Tibial nerve (tissue), 4 donors: Measurements from ENCODE around the gene NSDHL. TPM values are rescaled to one million over a fixed set of nuclear protein-coding genes. Genes with fewer than 3 reads are reported as not detected.

Experiments used
- DNase-seq, 2 donors: peaks; one replicate each; pipeline ENCODE4 v3.0.0-alpha.2; 2019; ENCODE audit warnings: low spot score in 2 of 2
- H3K27ac ChIP-seq, 4 donors: fragments of 200-600 bp; sonication (generic) in 3 of 4; one replicate each; pipeline ENCODE4 v1.5.1; 2017 to 2019; ENCODE audit warnings: mild to moderate bottlenecking in 1 of 4
- H3K27me3 ChIP-seq, 2 donors: fragments of 200-600 bp; sonication (generic) in 1 of 2; one replicate each; pipeline versions ENCODE4 v1.5.1 to v1.6.0; 2017 to 2019
- H3K36me3 ChIP-seq, 3 donors: fragments of 200-600 bp; sonication (generic); one replicate each; pipeline ENCODE4 v1.5.1; 2018 to 2019
- H3K4me1 ChIP-seq, 4 donors: fragments of 200-600 bp; sonication (generic) in 3 of 4; one replicate each; pipeline ENCODE4 v1.5.1; 2017 to 2019
- H3K4me3 ChIP-seq, 4 donors: fragments of 200-600 bp; sonication (generic) in 3 of 4; one replicate each; pipeline ENCODE4 v1.5.1; 2017 to 2019; ENCODE audit warnings: mild to moderate bottlenecking in 1 of 4, moderate library complexity in 1 of 4
- H3K9me3 ChIP-seq, 4 donors: fragments of 200-600 bp; sonication (generic) in 3 of 4; one replicate each; pipeline ENCODE4 v1.5.1; 2017 to 2019
- EP300 ChIP-seq, 2 donors: sonication (generic); formaldehyde crosslinking; IDR thresholded peaks; one replicate each; pipeline ENCODE4 v1.6.1; 2017; ENCODE audit warnings: antibody characterized with exemption in 2 of 2, mild to moderate bottlenecking in 1 of 2
- POLR2A ChIP-seq, 2 donors: fragments of 450-650 bp; IDR thresholded peaks; one replicate each; pipeline ENCODE4 v1.6.1; 2017; ENCODE audit warnings: antibody characterized with exemption in 2 of 2, mild to moderate bottlenecking in 2 of 2, moderate library complexity in 2 of 2
- WGBS, 2 donors: methylation state at CpG; one replicate each; pipeline ENCODE4 v1.1.5; 2018; 5-methylcytosine and 5-hydroxymethylcytosine counted together
- total RNA-seq, 4 donors: library from RNA; depleted of rRNA; stranded (reverse); fragments of >200 nt; gene quantifications; one replicate each; pipeline ENCODE4 v1.1.0, GENCODE V29; 2016
- TF ChIP-seq, protein P1 (sequence below), 5 experiments: fragments of 200-600 bp in 3 of 5; fragments of 450-650 bp in 2 of 5; sonication (generic) in 3 of 5; IDR thresholded peaks; one replicate each; pipeline ENCODE4 v1.5.1; 2016 to 2019; ENCODE audit warnings: antibody characterized with exemption in 5 of 5, mild to moderate bottlenecking in 3 of 5, moderate library complexity in 2 of 5

Gene NSDHL
- total RNA-seq, 4 donors from 2014 or later = 8.0 to 16.8 (median 12.5) TPM

DNA sequence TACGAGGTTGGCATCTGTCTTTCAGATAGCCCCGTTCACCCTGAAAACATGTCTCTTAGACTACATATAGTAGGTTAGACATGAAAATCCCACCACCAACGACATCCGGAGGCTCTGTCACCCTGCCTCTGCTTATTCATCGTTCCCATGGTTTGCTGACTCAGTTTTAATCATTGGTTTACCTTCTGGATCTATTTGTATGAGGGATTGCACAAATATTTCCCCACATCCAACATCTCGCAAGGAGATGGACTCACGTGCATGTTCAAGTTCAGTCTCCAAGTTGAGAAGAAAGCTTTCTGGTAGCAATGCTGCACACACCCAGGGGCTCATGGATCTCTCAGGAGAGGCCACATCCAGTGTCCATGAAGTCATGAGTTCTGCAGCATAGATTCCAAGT lies 11.1 kb upstream of the NSDHL start:
- no peak for DNase-seq
- Histone ChIP-seq H3K4me1 (no peaks in the 10 kb centered on the region), H3K9me3 (no peaks in the 10 kb centered on the region), H3K4me3 (no peak overlapping the region), H3K27me3 (no peaks in the 10 kb centered on the region), H3K27ac (no peak overlapping the region), H3K36me3 (no peaks in the 10 kb centered on the region)
- no peak for TF ChIP-seq EP300 (IDR thresholded peaks at IDR 0.05)
- TF ChIP-seq, protein P1, sequence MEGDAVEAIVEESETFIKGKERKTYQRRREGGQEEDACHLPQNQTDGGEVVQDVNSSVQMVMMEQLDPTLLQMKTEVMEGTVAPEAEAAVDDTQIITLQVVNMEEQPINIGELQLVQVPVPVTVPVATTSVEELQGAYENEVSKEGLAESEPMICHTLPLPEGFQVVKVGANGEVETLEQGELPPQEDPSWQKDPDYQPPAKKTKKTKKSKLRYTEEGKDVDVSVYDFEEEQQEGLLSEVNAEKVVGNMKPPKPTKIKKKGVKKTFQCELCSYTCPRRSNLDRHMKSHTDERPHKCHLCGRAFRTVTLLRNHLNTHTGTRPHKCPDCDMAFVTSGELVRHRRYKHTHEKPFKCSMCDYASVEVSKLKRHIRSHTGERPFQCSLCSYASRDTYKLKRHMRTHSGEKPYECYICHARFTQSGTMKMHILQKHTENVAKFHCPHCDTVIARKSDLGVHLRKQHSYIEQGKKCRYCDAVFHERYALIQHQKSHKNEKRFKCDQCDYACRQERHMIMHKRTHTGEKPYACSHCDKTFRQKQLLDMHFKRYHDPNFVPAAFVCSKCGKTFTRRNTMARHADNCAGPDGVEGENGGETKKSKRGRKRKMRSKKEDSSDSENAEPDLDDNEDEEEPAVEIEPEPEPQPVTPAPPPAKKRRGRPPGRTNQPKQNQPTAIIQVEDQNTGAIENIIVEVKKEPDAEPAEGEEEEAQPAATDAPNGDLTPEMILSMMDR (IDR thresholded peaks at IDR 0.05) = no peak
- no peak for TF ChIP-seq POLR2A (IDR thresholded peaks at IDR 0.05)
- WGBS, 2 donors = 84 to 90% methylated on average over 7 of the region's 7 CpGs

DNA sequence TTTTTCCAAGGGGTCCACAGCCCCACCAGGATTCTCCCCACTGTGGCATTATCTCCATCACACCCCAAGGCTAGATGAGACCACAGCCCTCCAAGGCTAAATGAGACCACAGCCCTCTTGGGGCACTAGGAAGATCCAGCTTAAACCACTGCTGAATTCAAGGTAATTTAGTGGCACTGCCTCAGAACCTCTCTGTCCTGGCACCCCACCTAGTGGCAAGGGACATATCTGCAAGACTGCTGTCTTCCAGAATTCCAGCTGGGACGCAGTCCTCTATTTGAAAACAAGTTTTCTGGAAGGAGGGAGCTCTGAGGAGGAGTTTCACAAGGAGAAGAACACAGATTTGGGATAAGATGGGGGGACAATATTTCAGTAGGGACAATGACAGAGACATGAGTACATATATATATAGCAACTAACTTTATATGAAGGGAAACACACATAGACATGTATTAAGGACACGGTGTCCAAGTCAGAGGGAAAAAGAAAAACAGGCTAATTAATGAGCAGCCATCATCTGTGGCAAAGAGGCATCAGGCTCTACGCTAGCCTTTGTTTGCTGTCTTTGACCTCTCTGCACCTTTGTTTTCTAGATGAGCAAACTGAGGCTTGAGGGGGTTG lies 9.6 kb upstream of the NSDHL start:
- Histone ChIP-seq H3K4me3 (no peak overlapping the region), H3K27ac (no peak overlapping the region), H3K27me3 (no peaks in the 10 kb centered on the region), H3K36me3 (peaks cover 0 to 1% (median 0%) of the 10 kb centered on the region in 3 donors), H3K9me3 (no peaks in the 10 kb centered on the region), H3K4me1 (no peaks in the 10 kb centered on the region)
- WGBS, 2 donors = 41 to 54% methylated on average over 3 of the region's 3 CpGs
- TF ChIP-seq, protein P1 (IDR thresholded peaks at IDR 0.05) = peak in 3 of 5 experiments; percentile 6 to 22 (median 13)
- no peak for TF ChIP-seq POLR2A (IDR thresholded peaks at IDR 0.05)
- no peak for DNase-seq

DNA sequence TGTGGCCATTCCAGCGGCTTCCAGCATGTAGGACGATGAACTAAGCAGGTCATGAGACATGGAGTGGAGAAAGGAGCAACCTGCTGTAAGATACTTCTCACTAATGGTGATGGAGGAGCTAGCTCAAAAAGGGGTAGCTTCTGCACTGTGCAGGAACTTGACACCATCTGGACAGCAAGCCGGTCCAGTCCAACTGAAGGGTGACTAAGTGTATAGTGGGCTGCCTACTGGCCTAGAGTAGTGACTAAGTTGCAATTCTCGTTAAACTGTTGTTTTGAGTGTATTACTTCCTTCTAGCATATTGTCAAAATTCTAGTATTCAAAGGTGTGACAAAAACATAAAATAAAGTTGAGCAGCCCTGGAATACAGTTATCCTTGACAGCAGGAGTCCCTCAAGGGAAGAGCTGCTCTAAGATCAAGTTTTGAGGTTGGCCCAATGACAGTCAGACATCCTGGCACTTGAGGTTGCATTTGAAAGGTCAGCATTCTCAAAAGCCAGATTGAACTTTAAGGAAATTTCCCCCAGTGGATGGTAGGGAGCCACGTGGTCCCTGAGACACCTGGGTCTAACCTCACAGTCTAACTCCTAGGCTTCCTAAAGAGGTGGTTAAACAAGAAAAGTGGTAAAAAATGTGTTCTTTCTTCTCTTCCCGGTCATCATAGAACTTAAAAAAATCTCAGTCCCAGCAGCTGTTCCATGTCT lies 8.3 kb upstream of the NSDHL start:
- DNase-seq = no peak
- no peak for TF ChIP-seq POLR2A (IDR thresholded peaks at IDR 0.05)
- TF ChIP-seq EP300 (IDR thresholded peaks at IDR 0.05) = no peak
- TF ChIP-seq, protein P1 (IDR thresholded peaks at IDR 0.05) = no peak
- Histone ChIP-seq H3K4me1 (no peaks in the 10 kb centered on the region), H3K27me3 (no peaks in the 10 kb centered on the region), H3K4me3 (no peak overlapping the region), H3K27ac (no peak overlapping the region), H3K9me3 (no peaks in the 10 kb centered on the region), H3K36me3 (peaks cover 0 to 14% (median 0%) of the 10 kb centered on the region in 3 donors)
- WGBS, 2 donors = 63 to 65% methylated on average over 6 of the region's 6 CpGs

DNA sequence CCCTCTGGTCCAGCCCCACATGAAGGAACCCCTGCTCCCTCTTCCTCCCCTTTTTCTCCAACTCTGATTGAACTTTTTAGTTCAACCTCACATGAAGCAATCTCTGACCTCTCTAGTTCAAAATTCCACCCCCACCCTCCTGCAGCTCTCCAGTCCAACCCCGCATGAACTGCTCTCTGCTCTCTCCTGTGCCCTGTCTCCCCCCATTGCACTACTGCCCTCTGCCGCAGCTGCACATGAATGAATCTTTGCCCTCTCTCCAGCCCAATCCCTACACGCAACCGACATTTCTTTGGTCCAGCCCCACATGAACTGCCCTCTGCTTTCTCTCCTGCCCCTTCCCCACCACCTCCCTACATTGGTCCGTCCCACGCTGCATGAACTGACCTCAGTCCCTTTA lies 7.2 kb upstream of the NSDHL start:
- H3K27ac ChIP-seq = no peak overlapping the region
- no peak overlapping the region for H3K4me3 ChIP-seq
- no peaks in the 10 kb centered on the region for H3K9me3 ChIP-seq
- DNase-seq = no peak
- TF ChIP-seq, protein P1 (IDR thresholded peaks at IDR 0.05) = no peak
- no peak for TF ChIP-seq POLR2A (IDR thresholded peaks at IDR 0.05)
- TF ChIP-seq EP300 (IDR thresholded peaks at IDR 0.05) = no peak
- H3K27me3 ChIP-seq = no peaks in the 10 kb centered on the region
- 32 to 52% methylated on average over 6 of the region's 6 CpGs for WGBS, 2 donors
- no peaks in the 10 kb centered on the region for H3K4me1 ChIP-seq
- H3K36me3 ChIP-seq = peaks cover 0 to 24% (median 0%) of the 10 kb centered on the region in 3 donors

DNA sequence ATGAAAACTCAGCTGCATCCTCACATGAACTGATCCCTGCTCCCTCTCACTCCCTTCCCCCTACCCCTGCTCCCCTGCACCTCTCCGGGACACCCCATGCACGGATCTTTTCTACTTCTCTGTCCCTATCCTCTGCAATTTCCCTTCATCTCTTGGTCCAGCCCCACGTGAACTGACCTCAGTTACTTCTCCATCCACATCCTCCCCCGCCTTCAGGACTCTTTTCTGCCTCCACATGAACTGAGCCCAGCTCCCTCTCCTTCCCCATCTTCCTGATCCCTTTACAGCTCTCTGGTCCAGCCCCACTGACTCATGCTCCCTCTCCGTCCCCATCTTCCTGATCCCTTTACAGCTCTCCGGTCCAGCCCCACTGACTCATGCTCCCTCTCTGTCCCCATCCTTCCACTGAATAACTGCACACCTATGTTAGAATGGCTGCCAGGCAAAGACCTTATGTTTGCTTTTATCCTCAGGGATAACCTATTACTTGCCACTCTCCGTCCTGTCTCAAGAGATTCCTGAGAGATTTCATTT lies 6.0 kb upstream of the NSDHL start:
- Histone ChIP-seq H3K9me3 (no peaks in the 10 kb centered on the region), H3K27me3 (no peaks in the 10 kb centered on the region), H3K27ac (no peak overlapping the region), H3K36me3 (peaks cover 0 to 28% (median 0%) of the 10 kb centered on the region in 3 donors), H3K4me3 (no peak overlapping the region), H3K4me1 (peaks cover 0 to 6% (median 0%) of the 10 kb centered on the region in 4 donors)
- DNase-seq = no peak
- no peak for TF ChIP-seq EP300 (IDR thresholded peaks at IDR 0.05)
- TF ChIP-seq, protein P1 (IDR thresholded peaks at IDR 0.05) = no peak
- no peak for TF ChIP-seq POLR2A (IDR thresholded peaks at IDR 0.05)
- 48 to 55% methylated on average over 7 of the region's 7 CpGs for WGBS, 2 donors
